ENCODE data around the gene ADAMTS14. TPM values are rescaled to one million over a fixed set of nuclear protein-coding genes. Genes with fewer than 3 reads are reported as not detected.

Gene ADAMTS14
- total and polyA plus RNA-seq, 11 donors: 0.11 to 3.8 (median 0.37) TPM; not detected in 1

- WGBS, 4 donors: 98 to 99% (median 98%) methylated on average over 3 of the region's 3 CpGs
- no peak for ATAC-seq
- Histone ChIP-seq H3K9me3 (peaks cover 0 to 4% (median 0%) of the 10 kb centered on the region in 12 donors), H3K36me3 (no peaks in the 10 kb centered on the region), H3K4me3 (no peak overlapping the region), H3K27ac (no peak overlapping the region), H3K27me3 (no peaks in the 10 kb centered on the region), H3K4me1 (peaks cover 0 to 20% (median 14%) of the 10 kb centered on the region in 12 donors)
- no peak for DNase-seq
- intact Hi-C loops (cut with DNase I): loop anchor here in 1 of 10 donors (10.0 kb wide), 1 partner anchor 66 kb away; no protein-coding TSS in a partner anchor
- TF ChIP-seq POLR2A (IDR thresholded peaks at IDR 0.05) (no peak), CTCF (IDR thresholded peaks at IDR 0.05) (no peak)
Measured at GRCh38 chr10:70650718-70651117, 21.6 kb upstream of the ADAMTS14 start.

GRCh38 chr10:70651661-70652060 lies 20.6 kb upstream of the ADAMTS14 start:
- no peak for TF ChIP-seq POLR2A (IDR thresholded peaks at IDR 0.05)
- no peak for TF ChIP-seq CTCF (IDR thresholded peaks at IDR 0.05)
- H3K27me3 ChIP-seq: no peaks in the 10 kb centered on the region
- DNase-seq (no peak), ATAC-seq (no peak)
- H3K4me1 ChIP-seq: peaks cover 0 to 23% (median 14%) of the 10 kb centered on the region in 12 donors
- no peak overlapping the region for H3K27ac ChIP-seq
- H3K36me3 ChIP-seq: no peaks in the 10 kb centered on the region
- intact Hi-C loops (cut with DNase I): loop anchor here in 1 of 10 donors (10.0 kb wide), 1 partner anchor 67 kb away; no protein-coding TSS in a partner anchor
- 96 to 98% (median 97%) methylated on average over 5 of the region's 5 CpGs for WGBS, 4 donors
- no peak overlapping the region for H3K4me3 ChIP-seq
- H3K9me3 ChIP-seq: peaks cover 0 to 4% (median 0%) of the 10 kb centered on the region in 12 donors

GRCh38 chr10:70652761-70653657 lies 19.3 kb upstream of the ADAMTS14 start:
- 26 to 33% (median 28%) methylated on average over 11 to 16 of the region's 16 CpGs for WGBS, 4 donors
- peak; percentile 86 to 95 (median 93) for ATAC-seq
- peak overlapping the region in 11 of 12 donors; percentile 5 to 71 (median 61) for H3K27ac ChIP-seq
- H3K4me1 ChIP-seq: peaks cover 0 to 23% (median 15%) of the 10 kb centered on the region in 12 donors
- intact Hi-C loops (cut with DNase I): loop anchor here in 1 of 10 donors (10.0 kb wide), 1 partner anchor 68 kb away; no protein-coding TSS in a partner anchor
- H3K9me3 ChIP-seq: peaks cover 0 to 4% (median 0%) of the 10 kb centered on the region in 12 donors
- no peak overlapping the region for H3K4me3 ChIP-seq
- H3K27me3 ChIP-seq: no peaks in the 10 kb centered on the region
- no peaks in the 10 kb centered on the region for H3K36me3 ChIP-seq
- TF ChIP-seq POLR2A (IDR thresholded peaks at IDR 0.05): no peak
- no peak for TF ChIP-seq CTCF (IDR thresholded peaks at IDR 0.05)
- DNase-seq: peak; percentile 82 to 91 (median 85)

GRCh38 chr10:70655316-70655715 lies 17.0 kb upstream of the ADAMTS14 start:
- intact Hi-C loops (cut with DNase I): loop anchor here in 1 of 10 donors (10.0 kb wide), 1 partner anchor 71 kb away; no protein-coding TSS in a partner anchor
- peaks cover 0 to 13% (median 0%) of the 10 kb centered on the region in 12 donors for H3K9me3 ChIP-seq
- ATAC-seq (no peak), DNase-seq (no peak)
- no peaks in the 10 kb centered on the region for H3K27me3 ChIP-seq
- no peaks in the 10 kb centered on the region for H3K36me3 ChIP-seq
- H3K27ac ChIP-seq: peak overlapping the region in 1 of 12 donors; percentile 56
- no peak overlapping the region for H3K4me3 ChIP-seq
- H3K4me1 ChIP-seq: peaks cover 0 to 23% (median 15%) of the 10 kb centered on the region in 12 donors
- 95 to 98% (median 97%) methylated on average over 12 of the region's 12 CpGs for WGBS, 4 donors
- no peak for TF ChIP-seq POLR2A (IDR thresholded peaks at IDR 0.05)
- TF ChIP-seq CTCF (IDR thresholded peaks at IDR 0.05): no peak
